Right atrium auricular region (tissue), 2 donors: ENCODE data around the gene ZBTB9. TPM values are rescaled to one million over a fixed set of nuclear protein-coding genes. Genes with fewer than 3 reads are reported as not detected.

ENCODE experiments used
- DNase-seq: peaks from one replicate; pipeline ENCODE4 v3.0.0-alpha.2; 2019; ENCODE audit warnings: low spot score
- H3K27ac ChIP-seq, 2 donors: fragments of 200-600 bp; sonication (generic); 1 replicate in 1 of 2; 2 replicates in 1 of 2; pipeline ENCODE4 v1.5.1; 2016 to 2019
- H3K27me3 ChIP-seq, 2 donors: fragments of 200-600 bp; sonication (generic); one replicate each; pipeline versions ENCODE4 v1.5.1 to v1.6.0; 2017 to 2019
- H3K36me3 ChIP-seq: fragments of 200-600 bp; sonication (generic); one replicate; pipeline ENCODE4 v1.5.1; 2016
- H3K4me1 ChIP-seq, 2 donors: fragments of 200-600 bp; sonication (generic); one replicate each; pipeline versions ENCODE4 v1.5.1 to v1.6.0; 2017 to 2019
- H3K4me3 ChIP-seq, 2 donors: fragments of 200-600 bp; sonication (generic); 1 replicate in 1 of 2; 2 replicates in 1 of 2; pipeline ENCODE4 v1.5.1; 2017 to 2019; ENCODE audit warnings: mild to moderate bottlenecking in 1 of 2, moderate library complexity in 1 of 2
- H3K9me3 ChIP-seq, 2 donors: fragments of 200-600 bp; sonication (generic); one replicate each; pipeline ENCODE4 v1.5.1; 2019
- CTCF ChIP-seq, 2 donors: fragments of 200-600 bp; sonication (generic); IDR thresholded peaks; one replicate each; pipeline ENCODE4 v1.5.1; 2019; ENCODE audit warnings: antibody characterized with exemption in 2 of 2
- total RNA-seq, 2 donors: library from RNA; depleted of rRNA; stranded (reverse); fragments of >200 nt; gene quantifications; one replicate each; pipeline ENCODE4 v1.1.0, GENCODE V29; 2016

Gene ZBTB9
- total RNA-seq, 2 donors from 2014 or later = 1.3 to 4.1 TPM

DNA sequence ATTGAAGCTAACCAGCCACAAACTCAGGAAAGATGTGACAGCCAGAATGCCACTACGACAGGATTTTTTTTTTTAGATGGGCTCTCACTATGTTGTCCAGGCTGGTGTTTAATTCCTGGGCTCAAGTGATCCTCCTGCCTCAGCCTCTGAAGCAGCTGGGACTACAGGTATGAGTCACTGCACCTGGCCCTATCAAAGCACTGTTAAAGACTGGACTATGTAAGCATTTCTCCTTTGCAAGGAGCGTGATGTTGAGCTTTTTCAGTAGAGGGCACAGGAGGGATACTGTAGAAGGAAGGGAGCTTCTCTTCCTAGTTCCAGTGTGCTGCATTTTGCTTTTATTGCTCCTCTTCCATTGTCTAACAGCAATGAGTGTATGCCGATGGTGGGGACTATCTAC lies 35.8 kb downstream of the ZBTB9 start:
- Histone ChIP-seq H3K27me3 (no peaks in the 10 kb centered on the region), H3K36me3 (no peaks in the 10 kb centered on the region)
- DNase-seq = no peak

GRCh38 chr6:33490621-33491020 lies 36.2 kb downstream of the ZBTB9 start:
- Histone ChIP-seq H3K4me1 (no peaks in the 10 kb centered on the region), H3K27ac (no peak overlapping the region), H3K36me3 (no peaks in the 10 kb centered on the region), H3K9me3 (no peaks in the 10 kb centered on the region), H3K27me3 (no peaks in the 10 kb centered on the region), H3K4me3 (no peak overlapping the region)
- no peak for TF ChIP-seq CTCF (IDR thresholded peaks at IDR 0.05)
- no peak for DNase-seq

More for the DNA sequence above, 35.8 kb downstream of the ZBTB9 start:
- Histone ChIP-seq H3K4me1 (no peaks in the 10 kb centered on the region), H3K9me3 (no peaks in the 10 kb centered on the region), H3K27ac (no peak overlapping the region), H3K4me3 (no peak overlapping the region)
- TF ChIP-seq CTCF (IDR thresholded peaks at IDR 0.05) = no peak

GRCh38 chr6:33492093-33492492 lies 37.7 kb downstream of the ZBTB9 start:
- Histone ChIP-seq H3K27ac (no peak overlapping the region), H3K4me1 (no peaks in the 10 kb centered on the region), H3K4me3 (no peak overlapping the region), H3K9me3 (no peaks in the 10 kb centered on the region), H3K27me3 (no peaks in the 10 kb centered on the region), H3K36me3 (no peaks in the 10 kb centered on the region)
- no peak for DNase-seq
- TF ChIP-seq CTCF (IDR thresholded peaks at IDR 0.05) = no peak

GRCh38 chr6:33497157-33497556 lies 42.8 kb downstream of the ZBTB9 start:
- TF ChIP-seq CTCF (IDR thresholded peaks at IDR 0.05) = no peak
- H3K4me1 ChIP-seq = no peaks in the 10 kb centered on the region
- H3K27me3 ChIP-seq = no peaks in the 10 kb centered on the region
- no peaks in the 10 kb centered on the region for H3K9me3 ChIP-seq
- no peaks in the 10 kb centered on the region for H3K36me3 ChIP-seq
- no peak overlapping the region for H3K4me3 ChIP-seq
- H3K27ac ChIP-seq = no peak overlapping the region
- no peak for DNase-seq

GRCh38 chr6:33502486-33502885 lies 48.1 kb downstream of the ZBTB9 start:
- Histone ChIP-seq H3K9me3 (no peaks in the 10 kb centered on the region), H3K4me1 (no peaks in the 10 kb centered on the region), H3K27me3 (no peaks in the 10 kb centered on the region), H3K36me3 (no peaks in the 10 kb centered on the region), H3K4me3 (no peak overlapping the region), H3K27ac (no peak overlapping the region)
- DNase-seq = no peak
- no peak for TF ChIP-seq CTCF (IDR thresholded peaks at IDR 0.05)

- Histone ChIP-seq H3K4me3 (no peak overlapping the region), H3K4me1 (no peaks in the 10 kb centered on the region), H3K36me3 (no peaks in the 10 kb centered on the region), H3K27ac (no peak overlapping the region), H3K9me3 (no peaks in the 10 kb centered on the region), H3K27me3 (no peaks in the 10 kb centered on the region)
- DNase-seq = no peak
- TF ChIP-seq CTCF (IDR thresholded peaks at IDR 0.05) = no peak
Measured at GRCh38 chr6:33504486-33504885, 50.1 kb downstream of the ZBTB9 start.
